ENCODE data around the gene CSF2RB.

- no peak for TF ChIP-seq CTCF (IDR thresholded peaks at IDR 0.05)
- TF ChIP-seq MAX (IDR thresholded peaks at IDR 0.05): no peak
- TF ChIP-seq JUN (IDR thresholded peaks at IDR 0.05): no peak
- TF ChIP-seq FOXS1 (CRISPR knock-in tag; IDR thresholded peaks at IDR 0.05): no peak
- no peak for TF ChIP-seq HMGXB4 (CRISPR knock-in tag; IDR thresholded peaks at IDR 0.05; ENCODE audit: borderline replicate concordance)
- TF ChIP-seq EP300 (IDR thresholded peaks at IDR 0.05): no peak
Observed at GRCh38 chr22:36891646-36892045, 21.8 kb upstream of the CSF2RB start.
